Measurements from ENCODE around the gene ZNF865.
"Not testable (repeated sequence)": the region's sequence is repeated elsewhere in the genome, so short reads cannot be mapped to it uniquely, and the experiment has no call there.

Gene ZNF865

GRCh38 chr19:55605637-55606470, at the start of gene ZNF865:
Gene ZNF865, plus strand, starts transcription at chr19:55605647. Its CDS starts 7,972 bp downstream, at chr19:55613619.
- Mint-ChIP-seq H3K4me1 (peaks cover 37% of the 10 kb centered on the region), H3K27me3 (no peaks in the 10 kb centered on the region), H3K4me3 (peak within 1 kb of the TSS; percentile 92), H3K9me3 (peaks cover 2% of the 10 kb centered on the region), H3K27ac (peak within 1 kb of the TSS; percentile 92), H3K36me3 (peaks cover 17% of the 10 kb centered on the region)
- DNase-seq (ENCODE audit: low spot score in 2 of 2) (peak; percentile 56 to 64), ATAC-seq (ENCODE audit: low read depth) (peak; percentile 45)

- no peaks in the 10 kb centered on the region for H3K4me1 Mint-ChIP-seq
- no peak overlapping the region for H3K4me3 Mint-ChIP-seq
- no peaks in the 10 kb centered on the region for H3K36me3 Mint-ChIP-seq
Measured at GRCh38 chr19:55559684-55560083, 45.8 kb upstream of the ZNF865 start.

GRCh38 chr19:55563261-55563690, 42.2 kb upstream of the ZNF865 start:
- H3K27me3 Mint-ChIP-seq: peaks cover 21% of the 10 kb centered on the region
- H3K9me3 Mint-ChIP-seq: no peaks in the 10 kb centered on the region
- ATAC-seq (ENCODE audit: low read depth) (no peak), DNase-seq (ENCODE audit: low spot score in 2 of 2) (no peak)
- H3K36me3 Mint-ChIP-seq: no peaks in the 10 kb centered on the region
- H3K27ac Mint-ChIP-seq: no peak overlapping the region
- H3K4me1 Mint-ChIP-seq: no peaks in the 10 kb centered on the region
- no peak overlapping the region for H3K4me3 Mint-ChIP-seq

More at GRCh38 chr19:55559684-55560083, 45.8 kb upstream of the ZNF865 start:
- ATAC-seq (ENCODE audit: low read depth): no peak
- H3K9me3 Mint-ChIP-seq: no peaks in the 10 kb centered on the region
- H3K27me3 Mint-ChIP-seq: peaks cover 13% of the 10 kb centered on the region
- no peak for DNase-seq (ENCODE audit: low spot score in 2 of 2)
- no peak overlapping the region for H3K27ac Mint-ChIP-seq

- Mint-ChIP-seq H3K4me3 (no peak overlapping the region), H3K27me3 (peaks cover 17% of the 10 kb centered on the region), H3K4me1 (no peaks in the 10 kb centered on the region), H3K36me3 (no peaks in the 10 kb centered on the region), H3K27ac (no peak overlapping the region), H3K9me3 (no peaks in the 10 kb centered on the region)
- no peak for DNase-seq (ENCODE audit: low spot score in 2 of 2)
- ATAC-seq (ENCODE audit: low read depth): no peak
Measured at GRCh38 chr19:55566823-55567222, 38.6 kb upstream of the ZNF865 start.

GRCh38 chr19:55567708-55568328, 37.6 kb upstream of the ZNF865 start:
- DNase-seq (ENCODE audit: low spot score in 2 of 2) (no peak), ATAC-seq (ENCODE audit: low read depth) (no peak)
- Mint-ChIP-seq H3K27ac (no peak overlapping the region), H3K4me1 (no peaks in the 10 kb centered on the region), H3K27me3 (peaks cover 17% of the 10 kb centered on the region), H3K4me3 (no peak overlapping the region), H3K36me3 (no peaks in the 10 kb centered on the region), H3K9me3 (no peaks in the 10 kb centered on the region)

- ATAC-seq (ENCODE audit: low read depth); H3K4me1 Mint-ChIP-seq; H3K9me3 Mint-ChIP-seq; H3K27me3 Mint-ChIP-seq; H3K4me3 Mint-ChIP-seq; H3K27ac Mint-ChIP-seq; DNase-seq (ENCODE audit: low spot score in 2 of 2); H3K36me3 Mint-ChIP-seq: not testable (repeated sequence)
Measured at GRCh38 chr19:55569477-55569876, 36.0 kb upstream of the ZNF865 start.

- DNase-seq (ENCODE audit: low spot score in 2 of 2); H3K4me1 Mint-ChIP-seq; H3K27ac Mint-ChIP-seq; H3K27me3 Mint-ChIP-seq; H3K36me3 Mint-ChIP-seq; ATAC-seq (ENCODE audit: low read depth); H3K4me3 Mint-ChIP-seq; H3K9me3 Mint-ChIP-seq: not testable (repeated sequence)
Measured at GRCh38 chr19:55573929-55574328, 31.5 kb upstream of the ZNF865 start.

GRCh38 chr19:55576746-55577145, 28.7 kb upstream of the ZNF865 start:
- H3K9me3 Mint-ChIP-seq: no peaks in the 10 kb centered on the region
- peaks cover 15% of the 10 kb centered on the region for H3K4me1 Mint-ChIP-seq
- ATAC-seq (ENCODE audit: low read depth): no peak
- no peaks in the 10 kb centered on the region for H3K27me3 Mint-ChIP-seq
- H3K27ac Mint-ChIP-seq: no peak overlapping the region
- DNase-seq (ENCODE audit: low spot score in 2 of 2): no peak
- peaks cover 8% of the 10 kb centered on the region for H3K36me3 Mint-ChIP-seq
- no peak overlapping the region for H3K4me3 Mint-ChIP-seq

GRCh38 chr19:55578031-55578760, 27.3 kb upstream of the ZNF865 start:
- no peak for DNase-seq (ENCODE audit: low spot score in 2 of 2)
- no peak for ATAC-seq (ENCODE audit: low read depth)
- Mint-ChIP-seq H3K4me3 (no peak overlapping the region), H3K27ac (no peak overlapping the region), H3K27me3 (no peaks in the 10 kb centered on the region), H3K36me3 (peaks cover 8% of the 10 kb centered on the region), H3K4me1 (peaks cover 18% of the 10 kb centered on the region), H3K9me3 (no peaks in the 10 kb centered on the region)

GRCh38 chr19:55578761-55579747, 26.4 kb upstream of the ZNF865 start:
- H3K4me3 Mint-ChIP-seq: peak overlapping the region; percentile 85
- peaks cover 8% of the 10 kb centered on the region for H3K36me3 Mint-ChIP-seq
- DNase-seq (ENCODE audit: low spot score in 2 of 2): no peak
- peak overlapping the region; percentile 88 for H3K27ac Mint-ChIP-seq
- H3K27me3 Mint-ChIP-seq: no peaks in the 10 kb centered on the region
- H3K9me3 Mint-ChIP-seq: no peaks in the 10 kb centered on the region
- ATAC-seq (ENCODE audit: low read depth): no peak
- peaks cover 18% of the 10 kb centered on the region for H3K4me1 Mint-ChIP-seq

GRCh38 chr19:55579766-55580621, 25.5 kb upstream of the ZNF865 start:
- ATAC-seq (ENCODE audit: low read depth): peak; percentile 29
- no peak for DNase-seq (ENCODE audit: low spot score in 2 of 2)
- Mint-ChIP-seq H3K27me3 (no peaks in the 10 kb centered on the region), H3K4me1 (peaks cover 18% of the 10 kb centered on the region), H3K9me3 (no peaks in the 10 kb centered on the region), H3K36me3 (peaks cover 8% of the 10 kb centered on the region), H3K4me3 (peak overlapping the region; percentile 85), H3K27ac (peak overlapping the region; percentile 88)

- Mint-ChIP-seq H3K27me3 (no peaks in the 10 kb centered on the region), H3K27ac (peak within 1 kb of the TSS; percentile 88), H3K36me3 (peaks cover 8% of the 10 kb centered on the region), H3K4me3 (peak within 1 kb of the TSS; percentile 85), H3K4me1 (peaks cover 22% of the 10 kb centered on the region), H3K9me3 (no peaks in the 10 kb centered on the region)
- ATAC-seq (ENCODE audit: low read depth) (peak; percentile 78), DNase-seq (ENCODE audit: low spot score in 2 of 2) (peak; percentile 52 to 58)
Measured at GRCh38 chr19:55580628-55581144, 24.8 kb upstream of the ZNF865 start, which contains the start of gene ZNF579. Gene ZNF579, minus strand, starts transcription at chr19:55580848. Its CDS starts 1,209 bp downstream, at chr19:55579639.

All from memory B cell (primary cell).